IPS-20b (cell line): ENCODE measurements around the gene SMG6.

Source experiments
- H3K27ac ChIP-seq: one replicate; pipeline ENCODE4 v1.5.1; 2013; ENCODE audit warnings: low read length
- H3K27me3 ChIP-seq: 2 replicates; pipeline ENCODE4 v1.6.1; 2013; ENCODE audit warnings: mild to moderate bottlenecking, low read length, inconsistent platforms; ENCODE audit not compliant: insufficient read depth
- H3K36me3 ChIP-seq: 2 replicates; pipeline ENCODE4 v1.6.1; 2013; ENCODE audit warnings: low read depth, mild to moderate bottlenecking, inconsistent platforms, low read length, moderate library complexity; ENCODE audit not compliant: insufficient read depth
- H3K4me1 ChIP-seq: 2 replicates; pipeline ENCODE4 v1.6.1; 2013; ENCODE audit warnings: mild to moderate bottlenecking, control low read depth, inconsistent platforms, low read length, moderate library complexity; ENCODE audit not compliant: insufficient read depth
- H3K4me3 ChIP-seq: 2 replicates; pipeline ENCODE4 v1.5.1; 2013; ENCODE audit warnings: mild to moderate bottlenecking, low read length, inconsistent platforms
- H3K9ac ChIP-seq: 2 replicates; pipeline ENCODE4 v1.6.1; 2013; ENCODE audit warnings: low read depth, mild to moderate bottlenecking, inconsistent platforms, low read length, moderate library complexity
- H3K9me3 ChIP-seq: 2 replicates; pipeline ENCODE4 v1.6.1; 2013; ENCODE audit warnings: mild to moderate bottlenecking, low read depth, low read length, inconsistent platforms; ENCODE audit not compliant: insufficient read depth

SMG6 gene

GRCh38 chr17:2253768-2254406, 49.7 kb downstream of the SMG6 start:
- H3K27ac ChIP-seq = no peak overlapping the region
- H3K4me3 ChIP-seq = no peak overlapping the region
- peaks cover 14% of the 10 kb centered on the region; the same call in 1 of the 2 replicates for H3K36me3 ChIP-seq
- no peak overlapping the region for H3K9ac ChIP-seq
- no peaks in the 10 kb centered on the region for H3K9me3 ChIP-seq
- H3K4me1 ChIP-seq = no peaks in the 10 kb centered on the region
- no peaks in the 10 kb centered on the region for H3K27me3 ChIP-seq

GRCh38 chr17:2253362-2253761, 50.2 kb downstream of the SMG6 start:
- H3K36me3 ChIP-seq = peaks cover 14% of the 10 kb centered on the region; the same call in 1 of the 2 replicates
- H3K4me3 ChIP-seq = no peak overlapping the region
- H3K27ac ChIP-seq = no peak overlapping the region
- H3K4me1 ChIP-seq = no peaks in the 10 kb centered on the region
- H3K27me3 ChIP-seq = no peaks in the 10 kb centered on the region
- H3K9me3 ChIP-seq = no peaks in the 10 kb centered on the region
- no peak overlapping the region for H3K9ac ChIP-seq

GRCh38 chr17:2251098-2251497, 52.5 kb downstream of the SMG6 start:
- H3K9me3 ChIP-seq = no peaks in the 10 kb centered on the region
- no peaks in the 10 kb centered on the region for H3K4me1 ChIP-seq
- no peak overlapping the region for H3K27ac ChIP-seq
- H3K36me3 ChIP-seq = peaks cover 14% of the 10 kb centered on the region; the same call in 1 of the 2 replicates
- no peak overlapping the region for H3K4me3 ChIP-seq
- no peak overlapping the region for H3K9ac ChIP-seq
- H3K27me3 ChIP-seq = no peaks in the 10 kb centered on the region

- H3K9me3 ChIP-seq = no peaks in the 10 kb centered on the region
- H3K4me1 ChIP-seq = no peaks in the 10 kb centered on the region
- no peaks in the 10 kb centered on the region for H3K27me3 ChIP-seq
- H3K36me3 ChIP-seq = peaks cover 14% of the 10 kb centered on the region; the same call in 1 of the 2 replicates
- H3K4me3 ChIP-seq = no peak overlapping the region
- H3K27ac ChIP-seq = no peak overlapping the region
- no peak overlapping the region for H3K9ac ChIP-seq
Measured at GRCh38 chr17:2250140-2251095, 53.2 kb downstream of the SMG6 start.

- no peaks in the 10 kb centered on the region for H3K9me3 ChIP-seq
- no peaks in the 10 kb centered on the region for H3K4me1 ChIP-seq
- H3K9ac ChIP-seq = no peak overlapping the region
- H3K27ac ChIP-seq = no peak overlapping the region
- no peaks in the 10 kb centered on the region for H3K27me3 ChIP-seq
- no peak overlapping the region for H3K4me3 ChIP-seq
- H3K36me3 ChIP-seq = peaks cover 29% of the 10 kb centered on the region
Measured at GRCh38 chr17:2247005-2247404, 56.6 kb downstream of the SMG6 start.

- Histone ChIP-seq H3K4me1 (no peaks in the 10 kb centered on the region), H3K9me3 (no peaks in the 10 kb centered on the region), H3K27ac (no peak overlapping the region), H3K4me3 (no peak overlapping the region), H3K27me3 (no peaks in the 10 kb centered on the region), H3K9ac (no peak overlapping the region), H3K36me3 (peaks cover 24% of the 10 kb centered on the region)
Measured at GRCh38 chr17:2244545-2245525, 58.8 kb downstream of the SMG6 start.

- H3K9ac ChIP-seq = no peak overlapping the region
- no peak overlapping the region for H3K27ac ChIP-seq
- peaks cover 18% of the 10 kb centered on the region for H3K36me3 ChIP-seq
- no peak overlapping the region for H3K4me3 ChIP-seq
- no peaks in the 10 kb centered on the region for H3K9me3 ChIP-seq
- no peaks in the 10 kb centered on the region for H3K27me3 ChIP-seq
- no peaks in the 10 kb centered on the region for H3K4me1 ChIP-seq
Measured at GRCh38 chr17:2243953-2244352, 59.6 kb downstream of the SMG6 start.

GRCh38 chr17:2241823-2242222, 61.8 kb downstream of the SMG6 start:
- H3K27ac ChIP-seq = no peak overlapping the region
- H3K4me1 ChIP-seq = no peaks in the 10 kb centered on the region
- H3K36me3 ChIP-seq = peaks cover 25% of the 10 kb centered on the region
- no peaks in the 10 kb centered on the region for H3K9me3 ChIP-seq
- no peak overlapping the region for H3K4me3 ChIP-seq
- no peaks in the 10 kb centered on the region for H3K27me3 ChIP-seq
- no peak overlapping the region for H3K9ac ChIP-seq

- H3K36me3 ChIP-seq = peaks cover 30% of the 10 kb centered on the region
- no peaks in the 10 kb centered on the region for H3K27me3 ChIP-seq
- no peaks in the 10 kb centered on the region for H3K4me1 ChIP-seq
- no peak overlapping the region for H3K9ac ChIP-seq
- no peak overlapping the region for H3K27ac ChIP-seq
- H3K4me3 ChIP-seq = no peak overlapping the region
- no peaks in the 10 kb centered on the region for H3K9me3 ChIP-seq
Measured at GRCh38 chr17:2240541-2240940, 63.0 kb downstream of the SMG6 start.

GRCh38 chr17:2239882-2240430, 63.6 kb downstream of the SMG6 start:
- H3K4me1 ChIP-seq = no peaks in the 10 kb centered on the region
- H3K9me3 ChIP-seq = no peaks in the 10 kb centered on the region
- no peak overlapping the region for H3K4me3 ChIP-seq
- H3K9ac ChIP-seq = no peak overlapping the region
- no peaks in the 10 kb centered on the region for H3K27me3 ChIP-seq
- H3K27ac ChIP-seq = no peak overlapping the region
- peaks cover 36% of the 10 kb centered on the region for H3K36me3 ChIP-seq

GRCh38 chr17:2239170-2239551, 64.4 kb downstream of the SMG6 start:
- H3K27ac ChIP-seq = no peak overlapping the region
- no peak overlapping the region for H3K9ac ChIP-seq
- no peak overlapping the region for H3K4me3 ChIP-seq
- H3K9me3 ChIP-seq = no peaks in the 10 kb centered on the region
- H3K4me1 ChIP-seq = no peaks in the 10 kb centered on the region
- H3K27me3 ChIP-seq = no peaks in the 10 kb centered on the region
- peaks cover 38% of the 10 kb centered on the region for H3K36me3 ChIP-seq
